Measurements from ENCODE around the gene ABCC12.

- TF ChIP-seq CTCF (conservative IDR thresholded peaks at IDR 0.05; ENCODE audit: low read depth, low read length) (no peak), EZH2 (IDR thresholded peaks at IDR 0.05; ENCODE audit: borderline replicate concordance, low read depth, low read length, poor library complexity, severe bottlenecking) (no peak)
Observed at GRCh38 chr16:48162839-48163410, 7.1 kb upstream of the ABCC12 start.

All from A673 (cell line).